ENCODE results near the gene RNF10.

- TF ChIP-seq CTCF (IDR thresholded peaks at IDR 0.05; ENCODE audit: low read depth, low read length) (no peak), POLR2A (IDR thresholded peaks at IDR 0.05; ENCODE audit: extremely low read depth, insufficient read length) (no peak)
Measured at GRCh38 chr12:120485961-120486881, 47.9 kb upstream of the RNF10 start.

Data from NB4 (cell line).